Vagina (tissue), 2 donors: ENCODE results near the gene KLHDC9.

ENCODE experiments used
- CTCF ChIP-seq, 3 experiments: fragments of 450-650 bp in 2 of 3; fragments of 200-600 bp in 1 of 3; sonication (generic) in 1 of 3; IDR thresholded peaks; one replicate each; pipeline ENCODE4 v1.5.1; 2017 to 2019; ENCODE audit warnings: antibody characterized with exemption in 3 of 3, mild to moderate bottlenecking in 2 of 3, moderate library complexity in 2 of 3
- POLR2AphosphoS5 ChIP-seq, 2 donors: sonication (generic); formaldehyde crosslinking; IDR thresholded peaks; one replicate each; pipeline ENCODE4 v1.9.0; 2017; ENCODE audit warnings: antibody characterized with exemption in 2 of 2, mild to moderate bottlenecking in 2 of 2, low read depth in 1 of 2; ENCODE audit not compliant: insufficient read depth in 1 of 2

- no peak for TF ChIP-seq CTCF (IDR thresholded peaks at IDR 0.05)
- no peak for TF ChIP-seq POLR2AphosphoS5 (IDR thresholded peaks at IDR 0.05; ENCODE audit: insufficient read depth in 1 of 2, low read depth in 1 of 2)
These were observed 11.7 kb upstream of the KLHDC9 start for GRCh38 chr1:161086457-161086856.
